Hematopoietic multipotent progenitor cell (in vitro differentiated cells): ENCODE measurements around the gene LDLRAD3. TPM values are rescaled to one million over a fixed set of nuclear protein-coding genes. Genes with fewer than 3 reads are reported as not detected.

ENCODE experiments used
- small RNA-seq: library from RNA; depleted of rRNA; stranded (forward); fragments of <200 nt; gene quantifications from one replicate; pipeline ENCODE3, GENCODE V24; 2012
- total RNA-seq: library from RNA; depleted of rRNA; stranded (reverse); fragments of >200 nt; gene quantifications from one replicate; pipeline ENCODE4 v1.2.3, GENCODE V29; 2012

LDLRAD3 gene
- total RNA-seq, 1 donor: 2.2 TPM

Small RNA genes within 50 kb of the gene (small RNA-seq; reads per million reads assigned to genes)
- gene MIR3973: not detected
